Stimulated activated CD8-positive, alpha-beta memory T cell treated with anti-CD3 and anti-CD28 coated beads, Interleukin-4, amount 100 ng/mL, for 4 hours (primary cell): ENCODE data around the gene COL15A1.

Source experiments
- DNase-seq, 2 donors: peaks; one replicate each; pipeline ENCODE4 v3.0.0-alpha.2; 2020; ENCODE audit warnings: low read depth in 2 of 2, low spot score in 1 of 2

COL15A1 gene

GRCh38 chr9:99052815-99053715, 109.4 kb downstream of the COL15A1 start:
- no peak for DNase-seq

- no peak for DNase-seq
Measured at GRCh38 chr9:99054581-99054980, 110.9 kb downstream of the COL15A1 start.

GRCh38 chr9:99055384-99055783, 111.7 kb downstream of the COL15A1 start:
- DNase-seq: no peak

- DNase-seq: no peak
Measured at GRCh38 chr9:99056186-99056585, 112.5 kb downstream of the COL15A1 start.

- DNase-seq: no peak
Measured at GRCh38 chr9:99056886-99057664, 113.4 kb downstream of the COL15A1 start.

GRCh38 chr9:99057665-99058625, 114.2 kb downstream of the COL15A1 start:
- DNase-seq: peak; percentile 47 to 60

- no peak for DNase-seq
Measured at GRCh38 chr9:99058964-99059921, 115.5 kb downstream of the COL15A1 start.

GRCh38 chr9:99060621-99061020, 116.9 kb downstream of the COL15A1 start:
- no peak for DNase-seq

- no peak for DNase-seq
Measured at GRCh38 chr9:99062549-99062948, 118.8 kb downstream of the COL15A1 start.

- DNase-seq: no peak
Measured at GRCh38 chr9:99063522-99063921, 119.8 kb downstream of the COL15A1 start.

GRCh38 chr9:99066571-99066970, 122.9 kb downstream of the COL15A1 start:
- no peak for DNase-seq

GRCh38 chr9:99069075-99069474, 125.4 kb downstream of the COL15A1 start:
- no peak for DNase-seq

- DNase-seq: no peak
Measured at GRCh38 chr9:99069546-99069945, 125.8 kb downstream of the COL15A1 start.

GRCh38 chr9:99070681-99071080, 127.0 kb downstream of the COL15A1 start:
- no peak for DNase-seq

- DNase-seq: no peak
Measured at GRCh38 chr9:99071313-99072039, 127.8 kb downstream of the COL15A1 start.

GRCh38 chr9:99072040-99072394, 128.3 kb downstream of the COL15A1 start:
- no peak for DNase-seq

GRCh38 chr9:99073347-99073746, 129.6 kb downstream of the COL15A1 start:
- DNase-seq: no peak

- no peak for DNase-seq
Measured at GRCh38 chr9:99073985-99074901, 130.5 kb downstream of the COL15A1 start.
